Activated CD8-positive, alpha-beta T cell treated with anti-CD3 and anti-CD28 coated beads, Interleukin-2, amount 10 ng/mL, durations not matched to agents 7 days and 5 days (primary cell): ENCODE data around the gene PHLDA2. TPM values are rescaled to one million over a fixed set of nuclear protein-coding genes. Genes with fewer than 3 reads are reported as not detected.
A peak's percentile ranks its signal among the peaks of the same experiment; 100 is the strongest.
"Not testable (repeated sequence)": the region's sequence is repeated elsewhere in the genome, so short reads cannot be mapped to it uniquely, and the experiment has no call there.

Experiments
- ATAC-seq: fragments of 150-1000 bp; cut with Tn5 transposase; one replicate; pipeline ENCODE4 v1.10.0; 2021; ENCODE audit warnings: moderate library complexity
- CTCF ChIA-PET: fragments of 350-600 bp; sonication (Branson Sonifier 250); formaldehyde crosslinking; loops from one replicate; lab custom pipeline; 2021; ENCODE audit warnings: antibody characterized with exemption; lab: Charles Lee
- POLR2A ChIA-PET: fragments of 350-600 bp; sonication (Branson Sonifier 250); formaldehyde crosslinking; loops from one replicate; lab custom pipeline; 2021; ENCODE audit warnings: antibody characterized with exemption; lab: Charles Lee
- DNase-seq: peaks from one replicate; pipeline ENCODE4 v3.0.0-alpha.2; 2020
- H3K27ac Mint-ChIP-seq: one replicate; pipeline ENCODE4 v1.8.0; 2021; ENCODE audit warnings: mild to moderate bottlenecking, mixed read lengths
- H3K27me3 Mint-ChIP-seq: one replicate; pipeline ENCODE4 v1.8.0; 2021; ENCODE audit warnings: low read depth, mixed read lengths
- H3K36me3 Mint-ChIP-seq: one replicate; pipeline ENCODE4 v1.8.0; 2021; ENCODE audit warnings: low read depth, mixed read lengths
- H3K4me1 Mint-ChIP-seq: one replicate; pipeline ENCODE4 v1.8.0; 2021; ENCODE audit warnings: low read depth, mixed read lengths
- H3K4me3 Mint-ChIP-seq: one replicate; pipeline ENCODE4 v1.8.0; 2021; ENCODE audit warnings: mild to moderate bottlenecking, mixed read lengths
- H3K9me3 Mint-ChIP-seq: one replicate; pipeline ENCODE4 v1.8.0; 2022; ENCODE audit warnings: mixed read lengths; ENCODE audit not compliant: insufficient read depth
- total RNA-seq, 2 experiments: library from RNA; stranded (reverse); gene quantifications; one replicate each; pipeline ENCODE4 v1.2.3, GENCODE V29; 2021

PHLDA2 gene
- total RNA-seq, 2 experiments from 2014 or later: 1.3 to 2.6 TPM

DNA sequence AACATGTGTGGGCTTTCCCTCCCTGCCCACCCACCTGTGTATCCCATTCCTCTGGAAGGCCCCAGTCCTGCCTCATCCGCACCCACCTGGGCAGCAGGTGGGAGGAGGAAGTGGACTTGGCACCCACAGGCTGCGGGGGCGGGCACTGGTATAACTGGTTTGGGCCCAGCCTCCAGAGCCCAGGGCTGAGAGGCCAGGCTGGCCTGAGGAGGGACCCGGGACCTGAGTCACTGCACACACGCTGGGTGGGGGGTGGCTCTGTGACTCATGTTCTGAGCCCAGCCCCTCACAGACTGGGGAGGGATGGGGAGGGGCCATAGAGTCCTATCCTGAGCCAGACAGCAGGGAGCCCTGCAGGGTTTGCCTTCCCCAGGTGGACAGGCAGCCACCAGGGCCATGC, 16.7 kb downstream of the PHLDA2 start:
- ChIA-PET POLR2A (interaction anchor here (0.8 kb wide), 1 partner anchor 80 kb away, joined by 7 read pairs; the partner anchor contains the start of gene NAP1L4), CTCF (interaction anchor here (1.5 kb wide), 1 partner anchor 20 kb away, joined by 7 read pairs; no protein-coding TSS in a partner anchor)
- H3K36me3 Mint-ChIP-seq: no peaks in the 10 kb centered on the region
- no peaks in the 10 kb centered on the region for H3K9me3 Mint-ChIP-seq
- DNase-seq: no peak
- ATAC-seq: no peak
- H3K27me3 Mint-ChIP-seq: no peaks in the 10 kb centered on the region
- H3K27ac Mint-ChIP-seq: no peak overlapping the region
- H3K4me1 Mint-ChIP-seq: peaks cover 16% of the 10 kb centered on the region
- H3K4me3 Mint-ChIP-seq: no peak overlapping the region

DNA sequence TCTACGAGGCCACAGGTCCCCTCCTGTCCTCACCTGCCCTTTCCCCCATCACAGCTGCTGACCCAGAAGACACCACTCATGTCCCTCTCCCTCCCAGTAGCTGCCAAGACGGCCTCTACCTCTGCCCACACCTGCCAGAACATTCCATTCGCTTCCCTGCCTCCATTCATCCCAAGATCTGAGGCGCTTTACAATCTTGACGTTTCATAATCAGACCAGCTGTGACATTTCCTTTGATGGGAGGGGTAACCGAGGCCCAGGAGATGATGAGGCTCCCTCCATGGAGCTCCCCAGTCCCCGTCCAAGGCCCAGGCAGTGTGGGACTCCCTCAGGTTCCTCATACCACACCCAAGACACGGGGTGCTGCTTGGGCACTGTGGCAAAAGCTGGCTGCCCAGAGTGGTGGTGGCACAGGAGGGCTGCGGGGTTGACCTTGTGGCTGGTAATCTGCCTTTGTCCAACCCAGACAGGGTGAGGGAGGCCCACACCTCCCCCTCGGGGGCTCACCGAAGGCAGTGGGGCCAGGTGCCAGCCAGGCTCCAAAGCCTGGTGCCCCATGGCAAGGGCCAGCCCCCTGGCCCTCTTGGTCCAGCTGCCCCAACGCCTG, 17.3 kb downstream of the PHLDA2 start:
- Mint-ChIP-seq H3K9me3 (no peaks in the 10 kb centered on the region), H3K4me1 (peaks cover 16% of the 10 kb centered on the region), H3K27ac (no peak overlapping the region), H3K27me3 (no peaks in the 10 kb centered on the region), H3K36me3 (no peaks in the 10 kb centered on the region), H3K4me3 (no peak overlapping the region)
- no peak for DNase-seq
- ChIA-PET CTCF (interaction anchor here (1.0 kb wide), 1 partner anchor 19 kb away, joined by 4 read pairs; no protein-coding TSS in a partner anchor), POLR2A (interaction anchor here (0.8 to 1.0 kb wide), 2 partner anchors 9 to 80 kb away, joined by 3 to 7 read pairs; partner anchors contain the start of gene NAP1L4)
- no peak for ATAC-seq

DNA sequence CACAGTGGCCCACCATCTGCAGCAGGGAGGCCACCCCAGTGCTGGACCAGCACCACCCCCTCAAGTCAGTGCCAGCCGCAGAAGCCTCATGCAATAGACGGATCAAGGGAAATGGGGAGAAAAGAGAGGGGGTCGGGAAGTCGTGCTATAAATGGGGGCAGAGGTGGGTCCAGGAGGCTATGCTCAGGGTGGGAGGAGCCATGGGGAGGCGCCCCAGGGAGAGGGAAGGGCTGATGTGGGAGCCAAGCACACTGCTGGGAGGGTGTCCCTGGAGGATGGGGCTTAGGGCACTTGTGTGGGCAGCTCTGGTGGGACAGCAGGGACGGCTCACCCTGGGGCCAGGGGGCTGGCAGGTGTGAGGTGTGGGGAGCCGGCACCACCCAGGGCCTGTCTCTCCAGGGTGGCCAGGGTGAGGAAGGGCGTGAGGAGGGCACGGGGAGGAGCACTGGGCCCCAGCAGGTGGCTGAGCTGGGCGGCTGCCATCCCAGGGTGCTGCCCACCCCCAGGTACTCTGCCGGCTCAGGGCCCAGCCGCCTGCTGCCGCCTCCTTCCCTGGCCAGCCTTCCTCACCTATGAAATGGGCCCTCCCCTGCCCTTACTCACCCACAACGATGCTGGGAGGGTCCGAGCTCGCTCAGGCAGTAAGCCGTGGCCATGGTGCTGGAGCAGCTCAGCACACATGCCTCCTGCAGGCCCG, 18.0 kb downstream of the PHLDA2 start:
- peaks cover 16% of the 10 kb centered on the region for H3K4me1 Mint-ChIP-seq
- CTCF ChIA-PET: interaction anchor here (1.0 kb wide), 1 partner anchor 18 kb away, joined by 4 read pairs; no protein-coding TSS in a partner anchor

DNA sequence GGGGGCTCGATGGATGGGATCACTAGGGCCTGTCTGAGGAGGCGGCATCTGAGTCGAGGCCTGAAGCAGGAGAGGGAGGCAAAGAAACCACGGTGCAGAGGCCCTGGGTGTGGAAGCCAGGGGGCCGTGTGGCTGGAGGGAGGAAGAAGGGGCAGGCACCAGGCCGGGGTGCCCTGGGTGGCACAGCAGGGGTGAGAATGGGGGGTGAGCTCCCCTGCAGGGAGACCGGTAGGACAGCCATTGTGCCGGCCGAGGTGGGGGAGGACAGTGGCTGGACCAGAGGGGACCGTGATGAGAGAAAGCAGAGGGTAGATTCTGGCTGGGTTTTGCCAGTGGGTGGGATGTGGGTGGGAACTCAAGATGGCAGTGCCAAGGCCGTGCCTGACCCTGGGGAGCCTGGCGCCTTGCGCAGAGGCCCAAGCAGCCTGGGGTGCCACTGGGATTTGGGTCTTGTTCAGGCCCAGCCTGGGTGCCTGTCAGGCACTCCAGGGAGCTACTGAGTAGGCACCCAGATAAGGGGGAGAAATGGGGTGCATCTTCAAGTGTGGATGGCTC, 18.7 kb downstream of the PHLDA2 start:
- no peaks in the 10 kb centered on the region for H3K27me3 Mint-ChIP-seq
- POLR2A ChIA-PET: no interaction called here
- DNase-seq (no peak), ATAC-seq (no peak)
- H3K27ac Mint-ChIP-seq: no peak overlapping the region
- no peaks in the 10 kb centered on the region for H3K9me3 Mint-ChIP-seq
- CTCF ChIA-PET: no interaction called here
- peaks cover 16% of the 10 kb centered on the region for H3K4me1 Mint-ChIP-seq
- no peak overlapping the region for H3K4me3 Mint-ChIP-seq
- H3K36me3 Mint-ChIP-seq: peaks cover 4% of the 10 kb centered on the region

More for the DNA sequence above, 18.0 kb downstream of the PHLDA2 start:
- H3K27me3 Mint-ChIP-seq: no peaks in the 10 kb centered on the region
- POLR2A ChIA-PET: interaction anchor here (1.0 kb wide), 1 partner anchor 9 kb away, joined by 3 read pairs; no protein-coding TSS in a partner anchor
- no peak overlapping the region for H3K4me3 Mint-ChIP-seq
- H3K27ac Mint-ChIP-seq: no peak overlapping the region
- H3K9me3 Mint-ChIP-seq: no peaks in the 10 kb centered on the region
- ATAC-seq (no peak), DNase-seq (no peak)
- no peaks in the 10 kb centered on the region for H3K36me3 Mint-ChIP-seq

DNA sequence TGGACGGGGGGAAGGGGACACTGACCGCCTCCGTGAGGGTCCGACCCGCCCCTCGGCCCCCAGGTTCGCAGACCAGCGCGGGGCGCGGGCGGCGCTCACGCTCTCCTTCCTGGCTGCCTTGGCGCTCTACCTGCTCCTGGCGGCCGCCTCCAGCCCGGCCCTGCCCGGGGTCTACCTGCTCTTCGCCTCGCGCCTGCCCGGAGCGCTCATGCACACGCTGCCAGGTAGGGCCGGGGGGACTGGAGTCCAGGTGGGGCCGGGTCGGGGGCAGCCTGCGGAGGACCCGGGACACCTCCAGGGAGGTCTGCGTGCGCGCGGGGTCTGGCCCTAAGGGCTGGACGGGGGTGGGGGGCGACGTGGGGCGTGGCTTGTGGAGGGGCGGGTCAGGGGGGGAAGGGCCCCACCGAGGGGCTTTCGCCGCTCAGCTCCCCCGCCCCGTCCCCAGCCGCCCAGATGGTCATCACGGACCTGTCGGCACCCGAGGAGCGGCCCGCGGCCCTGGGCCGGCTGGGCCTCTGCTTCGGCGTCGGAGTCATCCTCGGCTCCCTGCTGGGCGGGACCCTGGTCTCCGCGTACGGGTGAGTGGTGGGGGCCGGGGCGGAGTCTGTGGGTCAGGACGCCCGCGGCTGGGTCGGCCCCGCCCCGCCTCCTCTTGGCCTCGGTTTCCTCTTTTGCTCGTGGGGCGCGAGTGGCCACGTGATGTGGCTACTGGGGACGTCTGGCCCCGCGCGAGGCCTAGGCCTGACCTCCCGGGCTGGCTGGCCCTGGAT, 19.9 kb downstream of the PHLDA2 start:
- peaks cover 16% of the 10 kb centered on the region for H3K4me1 Mint-ChIP-seq
- POLR2A ChIA-PET: no interaction called here
- H3K27me3 Mint-ChIP-seq: no peaks in the 10 kb centered on the region
- H3K9me3 Mint-ChIP-seq: no peaks in the 10 kb centered on the region
- H3K27ac Mint-ChIP-seq: no peak overlapping the region
- ATAC-seq (no peak), DNase-seq (no peak)
- CTCF ChIA-PET: interaction anchor here (1.0 kb wide), 1 partner anchor 22 kb away, joined by 4 read pairs; no protein-coding TSS in a partner anchor
- H3K36me3 Mint-ChIP-seq: peaks cover 8% of the 10 kb centered on the region
- no peak overlapping the region for H3K4me3 Mint-ChIP-seq

DNA sequence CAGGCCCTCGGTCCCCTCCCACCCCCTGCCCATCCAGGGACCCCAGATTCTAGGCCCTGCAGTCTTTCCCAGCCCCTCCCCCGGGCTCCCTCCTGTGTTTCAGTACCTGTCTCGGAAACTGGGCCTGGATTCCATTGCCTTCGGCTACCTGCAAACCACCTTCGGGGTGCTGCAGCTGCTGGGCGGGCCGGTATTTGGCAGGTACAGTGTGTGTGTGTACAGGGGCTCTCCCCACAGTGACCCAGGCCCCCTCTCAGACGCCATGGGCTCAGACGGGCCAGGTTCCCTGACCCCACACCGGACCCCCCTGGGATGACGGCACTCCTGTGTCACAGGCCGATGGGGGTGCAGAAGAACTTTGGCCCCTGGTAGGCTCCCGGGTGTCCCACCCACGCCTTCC, 21.1 kb downstream of the PHLDA2 start:
- ATAC-seq: no peak
- DNase-seq: no peak
- Mint-ChIP-seq H3K27ac (no peak overlapping the region), H3K4me3 (no peak overlapping the region), H3K9me3 (no peaks in the 10 kb centered on the region), H3K36me3 (peaks cover 8% of the 10 kb centered on the region), H3K4me1 (peaks cover 12% of the 10 kb centered on the region), H3K27me3 (no peaks in the 10 kb centered on the region)
- POLR2A ChIA-PET: no interaction called here
- CTCF ChIA-PET: interaction anchor here (1.0 kb wide), 1 partner anchor 20 kb away, joined by 4 read pairs; no protein-coding TSS in a partner anchor

DNA sequence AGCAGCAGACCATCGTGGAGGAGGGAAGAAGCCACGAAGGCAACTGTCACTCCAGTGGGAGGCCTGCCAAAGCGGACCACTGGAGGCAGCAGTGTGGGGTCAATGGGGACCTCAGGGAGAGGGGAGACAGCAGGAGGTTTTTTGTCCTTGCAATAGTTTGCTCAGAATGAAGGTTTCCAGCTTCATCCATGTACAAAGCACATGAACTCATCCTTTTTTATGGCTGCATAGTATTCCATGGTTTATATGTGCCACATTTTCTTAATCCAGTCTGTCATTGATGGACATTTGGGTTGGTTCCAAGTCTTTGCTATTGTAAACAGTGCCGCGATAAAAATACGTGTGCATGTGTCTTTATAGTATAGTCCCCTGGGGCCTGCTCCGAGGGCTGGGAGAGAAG, 23.9 kb downstream of the PHLDA2 start:
- DNase-seq, H3K36me3 Mint-ChIP-seq, H3K27me3 Mint-ChIP-seq, H3K4me3 Mint-ChIP-seq, ATAC-seq, H3K9me3 Mint-ChIP-seq, POLR2A ChIA-PET, H3K27ac Mint-ChIP-seq: not testable (repeated sequence)
- CTCF ChIA-PET: interaction anchor here (1.2 to 1.9 kb wide), 3 partner anchors 13 to 372 kb away, joined by 3 to 10 read pairs (median 3); no protein-coding TSS in a partner anchor
- H3K4me1 Mint-ChIP-seq: peaks cover 22% of the 10 kb centered on the region

DNA sequence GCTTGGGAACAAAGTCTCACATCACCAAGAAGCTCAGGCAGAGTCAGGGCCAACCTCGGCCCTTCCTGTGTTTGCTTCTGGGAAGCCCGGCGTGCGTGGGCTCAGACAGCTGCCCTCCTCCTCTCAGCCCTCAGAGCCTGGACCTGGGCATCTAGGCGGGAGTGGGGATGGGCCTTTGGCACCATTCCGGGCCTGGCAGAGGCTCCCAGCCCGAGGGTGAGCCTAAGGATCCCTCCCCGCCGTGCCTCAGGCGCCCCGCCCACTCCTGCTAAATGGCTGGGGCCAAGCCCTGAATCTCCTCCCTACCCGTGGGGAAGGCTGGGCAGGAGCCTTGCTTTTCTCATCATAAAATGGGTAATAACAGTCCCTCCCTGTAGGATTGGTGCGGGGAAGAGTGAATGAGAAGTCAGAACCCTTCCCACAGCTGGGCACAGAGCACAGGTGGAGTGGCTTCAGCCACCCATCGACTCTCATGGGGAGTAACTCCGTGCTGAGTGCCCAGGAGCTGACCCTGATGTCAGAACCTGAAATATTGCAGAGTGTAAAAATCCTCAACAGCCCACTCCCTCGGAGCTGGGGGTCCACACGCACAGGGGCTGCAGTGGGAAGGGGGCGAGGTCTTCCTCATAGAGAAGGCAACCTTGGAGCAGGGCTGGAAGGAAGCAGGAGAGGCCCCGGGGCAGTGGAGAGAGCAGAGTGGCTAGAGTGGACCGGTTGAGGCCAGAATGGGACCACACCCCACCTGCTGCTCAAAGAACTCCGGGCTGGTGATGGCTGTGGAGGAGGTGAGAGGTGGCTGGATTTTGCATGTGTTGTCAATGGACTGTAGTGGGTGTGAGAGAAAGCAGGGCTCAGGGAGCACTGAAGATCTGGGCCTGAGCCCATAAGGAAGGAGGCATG, 24.8 kb downstream of the PHLDA2 start:
- DNase-seq (no peak), ATAC-seq (no peak)
- peaks cover 8% of the 10 kb centered on the region for H3K36me3 Mint-ChIP-seq
- H3K4me3 Mint-ChIP-seq: no peak overlapping the region
- ChIA-PET CTCF (interaction anchor here (1.3 to 1.9 kb wide), 2 partner anchors 12 to 16 kb away, joined by 6 to 10 read pairs; no protein-coding TSS in a partner anchor), POLR2A (no interaction called here)
- peaks cover 30% of the 10 kb centered on the region for H3K4me1 Mint-ChIP-seq
- no peak overlapping the region for H3K27ac Mint-ChIP-seq
- no peaks in the 10 kb centered on the region for H3K9me3 Mint-ChIP-seq
- no peaks in the 10 kb centered on the region for H3K27me3 Mint-ChIP-seq

DNA sequence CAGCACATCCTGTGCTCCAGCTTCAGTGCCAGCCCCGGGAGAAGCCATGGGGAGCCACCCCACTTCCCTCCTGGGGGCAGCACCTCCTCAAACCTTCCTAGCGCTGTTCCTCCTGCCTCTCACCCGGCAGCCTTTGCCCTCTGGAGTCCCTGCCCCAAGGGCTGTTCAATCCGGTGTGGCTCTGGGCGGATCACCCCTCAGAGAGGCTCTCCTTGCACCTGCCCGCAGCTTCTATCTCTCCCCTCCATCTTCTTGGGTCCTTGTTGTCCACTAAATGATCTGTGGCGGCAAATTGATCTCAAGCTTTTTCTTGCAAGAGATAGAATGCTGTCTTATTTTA, 25.6 kb downstream of the PHLDA2 start:
- ChIA-PET POLR2A (no interaction called here), CTCF (interaction anchor here (1.1 to 3.6 kb wide), 3 partner anchors 11 to 16 kb away, joined by 3 to 42 read pairs (median 6); no protein-coding TSS in a partner anchor)
- H3K27ac Mint-ChIP-seq: peak overlapping the region; percentile 7
- H3K9me3 Mint-ChIP-seq: no peaks in the 10 kb centered on the region
- no peak for DNase-seq
- peaks cover 8% of the 10 kb centered on the region for H3K36me3 Mint-ChIP-seq
- H3K4me3 Mint-ChIP-seq: peak overlapping the region; percentile 11
- ATAC-seq: no peak
- H3K4me1 Mint-ChIP-seq: peaks cover 37% of the 10 kb centered on the region
- no peaks in the 10 kb centered on the region for H3K27me3 Mint-ChIP-seq

DNA sequence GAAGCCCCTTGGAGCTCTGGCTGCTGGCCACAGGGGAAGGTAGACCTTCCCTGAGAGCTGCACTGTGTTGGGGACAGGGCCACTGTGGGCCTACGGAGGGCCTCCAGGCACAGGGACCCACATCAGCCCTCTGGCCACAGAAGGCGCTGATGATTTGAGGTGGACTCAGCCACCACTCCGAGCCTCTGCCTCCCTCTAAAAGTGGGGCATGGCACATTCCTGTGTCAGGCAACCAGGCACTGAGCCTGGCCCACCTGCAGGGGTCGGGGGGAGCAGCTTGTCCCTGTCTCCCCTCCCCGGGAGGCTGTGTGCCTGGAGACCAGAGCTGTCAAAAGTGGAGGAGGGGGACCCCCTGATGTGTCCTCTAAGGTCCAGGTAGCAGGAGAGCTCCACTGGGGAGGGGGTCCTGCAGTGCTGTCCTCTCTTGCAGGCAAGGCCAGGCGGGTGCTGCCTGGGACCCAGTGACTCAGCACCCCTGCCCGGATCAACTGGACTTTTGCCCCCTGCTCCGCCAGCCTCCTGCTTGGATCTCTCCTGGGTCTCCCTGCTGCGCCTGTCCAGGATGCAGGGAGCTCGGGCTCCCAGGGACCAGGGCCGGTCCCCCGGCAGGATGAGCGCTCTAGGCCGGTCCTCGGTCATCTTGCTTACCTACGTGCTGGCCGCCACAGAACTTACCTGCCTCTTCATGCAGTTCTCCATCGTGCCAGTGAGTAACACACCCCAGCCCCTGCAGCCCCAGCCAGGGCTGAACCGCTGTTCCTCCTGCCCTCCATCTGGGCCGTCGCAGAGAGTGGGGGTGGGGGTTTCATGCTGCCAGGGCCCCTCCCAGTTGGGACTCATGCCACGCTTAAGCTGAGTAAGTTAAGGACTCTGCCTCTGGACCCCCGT, 26.2 kb downstream of the PHLDA2 start:
- H3K4me1 Mint-ChIP-seq: peaks cover 43% of the 10 kb centered on the region

More for the DNA sequence above, 26.2 kb downstream of the PHLDA2 start:
- no peak for ATAC-seq
- CTCF ChIA-PET: interaction anchor here (1.0 to 3.6 kb wide), 5 partner anchors 10 to 370 kb away, joined by 3 to 42 read pairs (median 6); no protein-coding TSS in a partner anchor
- POLR2A ChIA-PET: interaction anchor here (0.6 to 0.9 kb wide), 4 partner anchors 9 to 438 kb away, joined by 3 read pairs; no protein-coding TSS in a partner anchor
- H3K36me3 Mint-ChIP-seq: peaks cover 8% of the 10 kb centered on the region
- peak overlapping the region; percentile 81 for H3K27ac Mint-ChIP-seq
- no peak for DNase-seq
- H3K4me3 Mint-ChIP-seq: peak overlapping the region; percentile 73
- no peaks in the 10 kb centered on the region for H3K27me3 Mint-ChIP-seq
- H3K9me3 Mint-ChIP-seq: no peaks in the 10 kb centered on the region
